Right lobe of liver (tissue), 4 donors: ENCODE data around the gene CCDC182.

Experiments used
- CTCF ChIP-seq, 4 donors: fragments of 200-600 bp in 3 of 4; fragments of 450-650 bp in 1 of 4; IDR thresholded peaks; one replicate each; pipeline versions ENCODE4 v1.5.1 to v1.8.0; 2016 to 2022; ENCODE audit warnings: antibody characterized with exemption in 4 of 4, mild to moderate bottlenecking in 2 of 4
- POLR2A ChIP-seq: fragments of 450-650 bp; IDR thresholded peaks from one replicate; pipeline ENCODE4 v1.6.1; 2017; ENCODE audit warnings: antibody characterized with exemption, mild to moderate bottlenecking
- donor health status: DM: no; HTN: no; CAD: no.
- donor health status: DM: no; HTN: no; CAD: no.
- donor health status: DM: no; HTN: yes; CAD: no.

DNA sequence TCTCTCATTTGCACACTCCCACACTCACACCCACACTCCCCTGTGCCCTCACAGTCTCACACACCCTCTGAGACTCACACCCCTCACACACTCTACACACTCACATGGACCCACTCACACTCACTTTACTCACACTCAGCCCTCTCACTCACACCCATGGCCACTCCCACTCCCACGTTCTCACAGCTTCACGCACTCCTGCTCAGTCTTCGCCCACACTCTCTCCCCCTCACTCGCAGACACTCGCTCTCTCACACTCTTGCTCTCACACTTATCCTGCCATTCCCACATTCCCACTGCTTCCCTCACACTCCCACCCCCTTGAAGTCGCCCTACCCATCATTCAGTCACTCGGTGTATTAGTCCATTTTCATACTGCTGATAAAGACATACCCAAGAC lies 47.9 kb downstream of the CCDC182 start:
- TF ChIP-seq CTCF (IDR thresholded peaks at IDR 0.05) (no peak), POLR2A (no peak)
